Activated T-cell treated with anti-CD3 and anti-CD28 coated beads, Interleukin-2, amount 50 U/mL, for 72 hours (primary cell): ENCODE data around the gene REEP3. TPM values are rescaled to one million over a fixed set of nuclear protein-coding genes. Genes with fewer than 3 reads are reported as not detected.
A peak's percentile ranks its signal among the peaks of the same experiment; 100 is the strongest.

ENCODE experiments used
- ATAC-seq, 2 donors: fragments of 150-1000 bp; cut with Tn5 transposase; replicated peaks in 1 of 2; 2 replicates each; pipeline ENCODE4 v1.10.0; 2021; ENCODE audit warnings: moderate library complexity in 2 of 2, mild to moderate bottlenecking in 1 of 2
- DNase-seq, 2 donors: peaks; one replicate each; pipeline ENCODE4 v3.0.0; 2021 to 2022; ENCODE audit warnings: mixed read lengths in 1 of 2
- H3K27ac Mint-ChIP-seq: one replicate; pipeline ENCODE4 v1.8.0; 2022; ENCODE audit warnings: mild to moderate bottlenecking, moderate library complexity, mixed read lengths
- H3K27me3 Mint-ChIP-seq: one replicate; pipeline ENCODE4 v1.8.0; 2022; ENCODE audit warnings: low read depth, mixed read lengths
- H3K36me3 Mint-ChIP-seq, 2 donors: one replicate each; pipeline ENCODE4 v1.8.0; 2022; ENCODE audit warnings: mixed read lengths in 2 of 2, mild to moderate bottlenecking in 1 of 2; ENCODE audit not compliant: insufficient read depth in 2 of 2
- H3K4me1 Mint-ChIP-seq: one replicate; pipeline ENCODE4 v1.8.0; 2022; ENCODE audit warnings: low read depth, mixed read lengths
- H3K4me3 Mint-ChIP-seq, 2 donors: one replicate each; pipeline ENCODE4 v1.8.0; 2022; ENCODE audit warnings: mild to moderate bottlenecking in 2 of 2, mixed read lengths in 2 of 2, moderate library complexity in 2 of 2
- H3K9me3 Mint-ChIP-seq, 2 donors: one replicate each; pipeline ENCODE4 v1.8.0; 2022; ENCODE audit warnings: mixed read lengths in 2 of 2
- total RNA-seq, 2 donors: library from RNA; stranded (reverse); gene quantifications; one replicate each; pipeline ENCODE4 v1.2.3, GENCODE V29; 2022

Gene REEP3
- total RNA-seq, 2 donors from 2014 or later: 19.0 to 22.1 TPM

DNA sequence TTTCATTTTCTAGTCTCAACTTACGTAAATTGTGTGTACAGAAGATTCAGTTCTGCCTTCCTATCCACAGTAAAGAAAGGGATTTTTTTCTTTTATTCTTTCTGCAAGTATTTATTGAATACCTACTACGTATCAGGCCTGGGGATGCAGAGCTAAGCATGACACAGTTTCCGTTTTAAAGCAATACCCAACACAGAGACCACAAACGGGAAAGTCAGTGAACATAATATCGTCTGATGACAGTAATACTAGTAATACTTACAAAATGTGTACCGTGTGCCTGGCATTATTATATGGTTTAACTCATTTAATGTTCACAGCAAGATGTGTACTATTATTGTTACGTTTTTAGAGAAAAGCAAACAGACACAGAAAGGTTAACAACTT lies 22.4 kb downstream of the REEP3 start:
- ATAC-seq: no peak

DNA sequence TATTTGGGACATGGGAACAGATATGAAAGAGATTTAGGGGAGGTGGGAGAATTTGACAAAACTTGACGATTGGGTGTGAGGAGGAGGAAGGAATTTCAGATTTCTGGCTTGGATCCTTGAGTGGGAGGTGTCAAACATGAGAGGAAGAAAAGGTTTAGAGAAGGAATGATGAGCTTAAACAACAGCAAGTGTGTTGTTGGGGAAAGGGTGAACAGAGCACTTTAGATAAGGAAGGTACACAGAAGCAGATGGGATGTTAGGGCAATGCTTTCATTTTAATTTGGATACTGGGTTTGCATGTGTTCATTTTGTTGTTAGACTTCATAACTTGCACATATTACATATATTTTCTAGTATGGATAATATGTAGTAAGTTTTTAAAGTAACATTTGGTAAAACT lies 23.2 kb downstream of the REEP3 start:
- no peaks in the 10 kb centered on the region for H3K9me3 Mint-ChIP-seq
- no peak for DNase-seq

More for the DNA sequence above, 22.4 kb downstream of the REEP3 start:
- H3K27me3 Mint-ChIP-seq: no peaks in the 10 kb centered on the region
- no peaks in the 10 kb centered on the region for H3K9me3 Mint-ChIP-seq
- no peaks in the 10 kb centered on the region for H3K4me1 Mint-ChIP-seq
- H3K4me3 Mint-ChIP-seq: peak overlapping the region in 1 of 2 donors; percentile 52
- peaks cover 0 to 3% of the 10 kb centered on the region in 2 donors for H3K36me3 Mint-ChIP-seq
- H3K27ac Mint-ChIP-seq: no peak overlapping the region
- DNase-seq: no peak

DNA sequence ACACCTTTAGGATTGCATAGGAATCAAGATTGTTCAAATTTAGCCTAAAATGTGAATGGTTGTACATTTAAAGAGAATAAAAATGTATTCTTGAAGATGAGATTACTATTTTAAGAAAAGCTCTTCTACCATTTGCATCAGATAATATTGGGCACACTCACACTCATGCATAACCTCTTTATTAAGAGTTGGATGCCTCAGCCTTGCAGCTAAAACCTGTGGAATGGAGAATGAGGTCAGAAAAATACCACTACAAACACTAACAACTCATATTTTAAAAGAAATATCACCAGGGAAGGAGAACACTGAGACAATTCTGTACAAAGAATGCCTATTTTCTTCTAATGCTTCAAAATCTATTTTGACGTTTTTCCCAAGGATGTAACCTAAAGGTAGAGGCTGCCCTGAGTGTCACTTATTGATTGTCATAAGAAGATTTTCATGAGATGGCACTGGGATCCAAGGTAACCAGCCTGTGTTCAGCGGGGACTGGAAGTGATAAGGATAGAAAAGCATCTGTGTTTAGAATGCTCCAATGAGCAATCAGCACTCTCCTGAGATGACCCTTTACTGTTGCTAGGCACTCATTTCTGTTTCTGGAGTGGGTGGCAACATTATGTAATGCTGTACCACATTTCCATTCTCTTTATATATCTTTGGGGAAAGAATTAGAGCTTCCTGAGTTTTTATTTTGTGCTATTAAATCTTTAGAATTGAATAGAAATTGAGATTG lies 26.6 kb downstream of the REEP3 start:
- H3K27ac Mint-ChIP-seq: no peak overlapping the region
- ATAC-seq (no peak), DNase-seq (no peak)
- H3K36me3 Mint-ChIP-seq: peaks cover 0 to 3% of the 10 kb centered on the region in 2 donors
- no peaks in the 10 kb centered on the region for H3K27me3 Mint-ChIP-seq
- peaks cover 9% of the 10 kb centered on the region for H3K4me1 Mint-ChIP-seq
- no peak overlapping the region for H3K4me3 Mint-ChIP-seq
- H3K9me3 Mint-ChIP-seq: no peaks in the 10 kb centered on the region

More for the DNA sequence above, 23.2 kb downstream of the REEP3 start:
- Mint-ChIP-seq H3K27ac (peak overlapping the region; percentile 24), H3K27me3 (no peaks in the 10 kb centered on the region), H3K4me1 (peaks cover 2% of the 10 kb centered on the region), H3K36me3 (peaks cover 0 to 3% of the 10 kb centered on the region in 2 donors), H3K4me3 (no peak overlapping the region)
- ATAC-seq: no peak

DNA sequence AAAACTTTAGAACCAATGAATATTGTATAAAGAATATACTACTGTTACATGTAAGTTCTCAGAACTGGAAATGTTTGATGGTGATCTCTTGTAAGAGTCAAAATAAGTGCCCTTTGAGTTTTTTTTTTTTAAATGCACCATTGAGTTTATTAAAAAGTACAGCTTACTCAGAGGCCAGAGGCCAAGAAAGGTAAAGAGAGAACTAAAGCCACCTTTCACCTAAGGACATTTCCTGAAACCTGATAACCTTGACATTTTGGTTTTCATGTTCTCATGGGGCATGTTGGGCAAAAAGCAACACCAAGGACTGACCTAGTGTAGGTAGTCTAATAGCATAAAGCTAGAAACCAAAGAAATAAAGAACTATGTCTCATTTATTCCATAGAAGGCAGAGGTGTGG lies 27.7 kb downstream of the REEP3 start:
- Mint-ChIP-seq H3K36me3 (peaks cover 0 to 3% of the 10 kb centered on the region in 2 donors), H3K27ac (peak overlapping the region; percentile 75), H3K4me3 (no peak overlapping the region), H3K4me1 (peaks cover 20% of the 10 kb centered on the region), H3K27me3 (no peaks in the 10 kb centered on the region), H3K9me3 (no peaks in the 10 kb centered on the region)
- DNase-seq (no peak), ATAC-seq (no peak)

DNA sequence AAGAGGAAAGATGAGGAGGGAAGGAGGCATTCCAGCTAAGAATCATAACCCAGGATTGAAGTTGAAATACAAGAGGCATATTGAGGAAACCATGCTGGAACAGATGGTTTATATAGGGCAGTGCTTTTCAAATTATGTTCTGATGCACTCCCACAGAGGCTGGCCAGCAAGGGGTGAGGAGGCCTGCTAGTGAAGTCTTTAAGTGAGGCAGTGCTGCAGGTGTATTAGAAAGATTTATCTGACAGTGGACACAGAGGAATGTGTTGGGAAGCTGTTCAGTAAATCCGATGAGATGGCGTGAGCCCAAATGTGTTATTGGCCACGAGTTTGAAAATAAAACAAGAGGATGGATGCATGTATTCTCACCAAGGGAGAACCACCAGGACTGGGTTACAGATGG lies 28.6 kb downstream of the REEP3 start:
- Mint-ChIP-seq H3K36me3 (peaks cover 0 to 3% of the 10 kb centered on the region in 2 donors), H3K4me1 (peaks cover 30% of the 10 kb centered on the region), H3K27me3 (no peaks in the 10 kb centered on the region), H3K4me3 (no peak overlapping the region), H3K9me3 (no peaks in the 10 kb centered on the region), H3K27ac (no peak overlapping the region)
- ATAC-seq (no peak), DNase-seq (no peak)

DNA sequence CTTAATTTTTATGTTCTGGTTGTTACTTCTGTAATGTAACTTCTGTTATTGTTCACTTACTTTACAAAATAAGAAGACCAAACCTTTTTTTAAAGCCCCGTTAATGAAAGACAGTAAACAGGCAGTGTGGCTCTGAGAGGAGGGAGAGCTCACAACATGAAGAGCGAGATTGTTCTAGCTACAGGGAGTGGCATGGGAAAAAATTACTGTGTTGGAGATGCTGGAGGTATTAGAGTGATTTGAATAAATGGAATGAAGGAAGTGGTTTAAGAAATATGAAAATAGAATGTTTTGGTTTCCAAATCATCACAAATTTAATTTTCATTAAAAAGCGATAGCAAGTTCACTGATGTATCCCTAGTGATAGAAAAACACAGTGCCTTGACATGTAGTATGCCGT lies 31.8 kb downstream of the REEP3 start:
- no peak for ATAC-seq
- H3K27ac Mint-ChIP-seq: peak overlapping the region; percentile 4

DNA sequence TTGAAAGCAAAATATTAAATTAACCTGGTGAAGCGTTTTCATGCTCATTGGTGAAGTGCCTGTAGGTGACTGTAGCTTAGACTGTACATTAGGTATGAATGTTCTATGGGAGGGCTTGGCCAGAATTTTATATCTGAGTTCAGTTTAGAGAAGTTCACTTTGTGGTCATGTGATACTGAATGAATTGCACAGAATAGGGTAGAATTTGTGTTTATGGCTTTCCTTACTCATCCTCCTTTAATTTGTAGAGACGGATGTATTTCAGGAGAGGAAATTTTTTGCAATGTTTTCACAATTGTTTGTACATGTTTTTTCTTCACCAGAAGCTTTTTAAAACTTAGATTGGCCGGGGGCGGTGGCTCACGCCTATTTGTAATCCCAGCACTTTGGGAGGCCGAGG lies 32.3 kb downstream of the REEP3 start:
- H3K4me1 Mint-ChIP-seq: peaks cover 36% of the 10 kb centered on the region
- peak overlapping the region; percentile 4 for H3K27ac Mint-ChIP-seq
- DNase-seq: no peak
- no peak for ATAC-seq
- no peaks in the 10 kb centered on the region for H3K27me3 Mint-ChIP-seq
- no peak overlapping the region for H3K4me3 Mint-ChIP-seq
- no peaks in the 10 kb centered on the region for H3K9me3 Mint-ChIP-seq
- H3K36me3 Mint-ChIP-seq: no peaks in the 10 kb centered on the region

More for the DNA sequence above, 31.8 kb downstream of the REEP3 start:
- Mint-ChIP-seq H3K27me3 (no peaks in the 10 kb centered on the region), H3K36me3 (no peaks in the 10 kb centered on the region), H3K9me3 (no peaks in the 10 kb centered on the region), H3K4me1 (peaks cover 36% of the 10 kb centered on the region), H3K4me3 (no peak overlapping the region)
- DNase-seq: no peak

DNA sequence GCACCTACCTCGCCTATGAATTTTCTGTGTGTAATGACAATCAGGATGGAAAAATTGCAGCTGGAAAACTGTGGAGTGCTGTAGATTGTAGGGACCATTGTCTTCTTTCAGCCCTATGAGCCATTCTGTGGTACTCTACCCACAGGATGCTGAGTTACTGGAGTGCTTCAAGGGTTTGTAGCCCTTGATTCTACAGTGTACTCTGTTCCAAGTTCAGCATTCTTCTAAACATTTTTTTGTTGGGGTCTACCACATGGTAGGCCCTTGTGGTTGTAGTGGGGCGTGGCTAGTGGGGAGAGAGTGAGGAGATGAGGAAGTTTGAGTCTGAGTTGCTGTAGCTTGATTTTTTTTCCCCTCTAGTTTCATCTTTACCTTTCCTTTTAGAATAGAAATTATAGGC lies 33.5 kb downstream of the REEP3 start:
- Mint-ChIP-seq H3K4me3 (peak overlapping the region; percentile 11 to 43), H3K27ac (peak overlapping the region; percentile 25), H3K9me3 (no peaks in the 10 kb centered on the region), H3K36me3 (no peaks in the 10 kb centered on the region), H3K27me3 (no peaks in the 10 kb centered on the region), H3K4me1 (peaks cover 32% of the 10 kb centered on the region)
- peak; percentile 24 to 32 for DNase-seq
- peak; percentile 75 to 81 for ATAC-seq

DNA sequence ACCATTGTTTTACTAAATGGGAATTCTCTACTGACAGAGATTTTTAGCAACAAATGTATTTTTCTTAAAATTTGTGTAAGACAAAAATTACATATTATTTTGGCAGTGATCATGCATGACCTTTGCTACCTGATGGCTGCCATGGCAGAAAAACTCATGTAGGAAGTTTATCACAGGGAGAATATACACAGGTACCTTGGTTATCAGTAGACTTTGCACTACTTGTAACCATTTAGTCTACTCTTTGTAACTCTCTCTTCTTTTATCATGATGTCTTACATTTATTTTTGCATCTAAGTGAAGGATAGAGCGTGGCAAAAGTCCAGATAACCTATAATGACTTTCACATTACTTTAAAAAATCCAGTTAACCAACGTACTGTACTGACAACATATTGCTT lies 34.1 kb downstream of the REEP3 start:
- Mint-ChIP-seq H3K4me1 (peaks cover 31% of the 10 kb centered on the region), H3K27me3 (no peaks in the 10 kb centered on the region), H3K4me3 (peak overlapping the region in 1 of 2 donors; percentile 43), H3K36me3 (no peaks in the 10 kb centered on the region), H3K9me3 (no peaks in the 10 kb centered on the region), H3K27ac (no peak overlapping the region)
- ATAC-seq (no peak), DNase-seq (no peak)

DNA sequence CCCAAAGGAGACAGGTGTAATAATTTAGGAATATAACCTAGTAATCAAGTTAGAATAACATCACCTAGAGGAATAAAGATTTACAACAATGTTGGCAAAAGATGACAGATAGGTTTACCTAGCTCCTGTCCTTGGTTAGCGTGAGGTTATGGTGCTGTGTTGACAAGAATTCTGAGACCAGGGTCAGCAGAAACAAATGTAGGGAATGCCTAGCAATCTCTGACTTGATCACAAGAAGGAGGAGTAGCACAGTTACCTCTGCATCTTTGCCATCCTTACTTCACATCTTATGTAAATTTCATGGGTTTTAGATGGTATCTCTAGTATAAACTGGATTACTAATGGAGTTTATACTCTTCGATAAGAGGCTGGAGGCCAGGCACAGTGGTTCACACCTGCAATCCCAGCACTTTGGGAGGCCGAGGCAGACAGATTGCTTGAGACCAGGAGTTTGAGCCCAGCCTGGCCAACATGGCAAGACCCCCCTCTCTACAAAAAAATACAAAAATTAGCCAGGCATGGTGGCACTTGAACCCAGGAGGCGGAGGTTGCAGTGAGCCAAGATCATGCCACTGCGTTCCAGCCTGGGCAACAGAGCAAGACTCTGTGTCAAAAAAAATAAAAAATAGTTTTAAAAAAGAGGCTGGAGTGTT lies 37.1 kb downstream of the REEP3 start:
- no peaks in the 10 kb centered on the region for H3K9me3 Mint-ChIP-seq
- ATAC-seq (no peak), DNase-seq (no peak)
- H3K27me3 Mint-ChIP-seq: no peaks in the 10 kb centered on the region
- H3K4me3 Mint-ChIP-seq: no peak overlapping the region
- no peak overlapping the region for H3K27ac Mint-ChIP-seq
- H3K36me3 Mint-ChIP-seq: no peaks in the 10 kb centered on the region
- H3K4me1 Mint-ChIP-seq: peaks cover 22% of the 10 kb centered on the region

DNA sequence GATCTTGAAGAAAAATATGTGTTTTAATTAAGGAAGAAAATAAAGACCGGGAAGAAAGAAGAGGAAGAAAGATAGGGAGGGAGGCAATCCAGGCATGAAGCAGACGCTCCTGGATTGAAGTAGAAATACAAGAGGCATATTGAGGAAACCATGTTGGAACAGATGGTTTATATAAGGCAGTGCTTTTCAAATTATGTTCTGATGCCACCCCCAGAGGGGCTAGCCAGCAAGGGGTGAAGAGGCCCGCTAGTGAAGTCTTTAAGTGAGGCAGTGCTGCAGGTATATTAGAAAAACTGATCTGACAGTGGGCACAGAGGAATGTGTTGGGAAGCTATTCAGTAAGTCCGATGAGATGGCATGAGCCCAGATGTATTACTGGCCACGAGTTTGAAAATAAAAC lies 40.1 kb downstream of the REEP3 start:
- Mint-ChIP-seq H3K27me3 (no peaks in the 10 kb centered on the region), H3K27ac (no peak overlapping the region), H3K4me3 (no peak overlapping the region), H3K4me1 (peaks cover 2% of the 10 kb centered on the region), H3K36me3 (no peaks in the 10 kb centered on the region), H3K9me3 (no peaks in the 10 kb centered on the region)
- DNase-seq (no peak), ATAC-seq (no peak)

DNA sequence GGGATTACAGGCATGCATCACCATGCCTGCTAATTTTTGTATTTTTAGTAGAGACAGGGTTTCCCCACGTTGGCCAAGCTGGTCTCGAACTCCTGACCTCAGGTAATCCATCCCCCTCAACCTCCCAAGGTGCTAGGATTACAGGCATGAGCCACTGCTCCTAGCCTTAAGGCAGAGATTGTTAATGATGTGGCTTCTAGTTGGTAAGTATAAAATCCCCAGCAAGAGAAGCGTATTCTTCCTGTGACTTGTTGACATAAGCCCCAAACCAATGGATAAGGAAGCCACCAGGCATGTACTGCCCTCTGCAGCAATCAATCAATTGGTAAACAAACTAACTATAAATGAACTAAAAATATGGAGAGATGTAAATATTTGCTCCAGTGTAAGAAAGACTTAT lies 41.2 kb downstream of the REEP3 start:
- no peak overlapping the region for H3K27ac Mint-ChIP-seq
- peaks cover 9% of the 10 kb centered on the region for H3K4me1 Mint-ChIP-seq
- H3K27me3 Mint-ChIP-seq: no peaks in the 10 kb centered on the region
- no peaks in the 10 kb centered on the region for H3K9me3 Mint-ChIP-seq
- DNase-seq (no peak), ATAC-seq (no peak)
- no peak overlapping the region for H3K4me3 Mint-ChIP-seq
- no peaks in the 10 kb centered on the region for H3K36me3 Mint-ChIP-seq

DNA sequence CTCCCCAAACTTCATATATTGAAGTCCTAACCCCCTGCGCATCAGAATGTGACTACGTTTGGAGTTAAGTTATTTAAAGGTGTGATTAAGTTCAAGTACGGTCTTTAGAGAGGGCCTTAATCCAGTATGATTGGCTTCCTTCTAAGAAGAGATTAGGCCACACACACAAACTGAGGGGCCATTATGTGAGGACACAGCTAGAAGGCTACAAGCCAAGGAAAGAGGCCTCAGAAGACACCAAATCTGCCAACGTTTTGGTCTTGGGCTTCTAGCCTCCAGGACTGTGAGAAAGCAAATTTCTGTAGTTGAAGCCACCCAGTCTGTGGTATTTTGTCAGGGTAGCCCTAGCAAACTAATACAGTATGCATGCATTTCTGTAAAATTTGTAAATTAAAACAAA lies 41.7 kb downstream of the REEP3 start:
- no peak overlapping the region for H3K4me3 Mint-ChIP-seq
- DNase-seq: no peak
- peaks cover 9% of the 10 kb centered on the region for H3K4me1 Mint-ChIP-seq
- H3K36me3 Mint-ChIP-seq: no peaks in the 10 kb centered on the region
- H3K27ac Mint-ChIP-seq: no peak overlapping the region
- no peaks in the 10 kb centered on the region for H3K9me3 Mint-ChIP-seq
- ATAC-seq: no peak
- no peaks in the 10 kb centered on the region for H3K27me3 Mint-ChIP-seq

DNA sequence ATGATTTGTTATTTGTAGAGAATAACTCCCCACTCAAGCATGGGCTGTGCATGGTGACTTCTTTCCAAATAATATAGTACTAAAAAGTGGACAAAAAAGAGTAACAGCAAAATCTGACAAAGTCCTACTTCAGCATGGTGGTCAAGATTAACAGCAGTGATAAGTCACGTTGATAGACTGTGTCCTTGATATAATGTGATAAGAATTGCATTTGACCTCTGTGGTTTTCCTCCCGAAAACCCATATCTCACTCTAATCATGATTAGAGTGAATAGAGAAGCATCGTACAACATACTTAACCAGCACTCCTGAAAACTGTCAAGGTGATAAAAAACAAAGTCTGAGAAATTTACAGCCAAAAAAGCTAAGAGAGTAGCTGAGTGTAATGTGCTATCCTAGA lies 42.4 kb downstream of the REEP3 start:
- Mint-ChIP-seq H3K27me3 (no peaks in the 10 kb centered on the region), H3K27ac (no peak overlapping the region), H3K36me3 (no peaks in the 10 kb centered on the region), H3K4me3 (no peak overlapping the region), H3K9me3 (no peaks in the 10 kb centered on the region), H3K4me1 (peaks cover 9% of the 10 kb centered on the region)
- ATAC-seq: no peak
- no peak for DNase-seq
